HG03442 (cell line): ENCODE measurements around the gene SAG.
"Not testable (repeated sequence)": the region's sequence is repeated elsewhere in the genome, so short reads cannot be mapped to it uniquely, and the experiment has no call there.

Source experiments
- ATAC-seq: cut with Tn5 transposase; IDR thresholded peaks from one replicate; pipeline ENCODE4 v1.9.1; 2021; ENCODE audit warnings: mild to moderate bottlenecking, moderate library complexity; ENCODE audit not compliant: unreplicated experiment

SAG gene

GRCh38 chr2:233328922-233329321, 21.3 kb downstream of the SAG start:
- no peak for ATAC-seq

- no peak for ATAC-seq
Observed at GRCh38 chr2:233329489-233330135, 22.0 kb downstream of the SAG start.

DNA sequence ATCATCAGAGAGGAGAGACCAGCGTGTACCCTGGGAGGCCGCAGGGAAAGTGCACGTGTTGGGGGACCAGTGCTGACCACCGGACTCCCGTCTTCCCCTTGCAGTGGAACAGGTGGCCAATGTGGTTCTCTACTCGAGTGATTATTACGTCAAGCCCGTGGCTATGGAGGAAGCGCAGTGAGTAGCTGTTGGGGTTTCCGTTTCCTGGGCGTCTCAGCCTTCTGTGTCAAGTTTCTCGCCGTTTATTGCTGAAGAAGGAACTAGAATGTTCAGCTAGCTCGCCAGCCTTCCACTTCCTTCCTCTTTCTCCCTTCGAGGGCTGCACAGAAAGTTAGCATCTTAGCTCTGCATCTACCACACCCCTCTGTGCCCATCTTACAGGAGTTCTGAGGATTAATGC, 23.9 kb downstream of the SAG start:
- ATAC-seq, result peak; percentile 78

- no peak for ATAC-seq
Observed at GRCh38 chr2:233332125-233332524, 24.5 kb downstream of the SAG start.

- no peak for ATAC-seq
Observed at GRCh38 chr2:233334915-233335314, 27.3 kb downstream of the SAG start.

- ATAC-seq, result not testable (repeated sequence)
Observed at GRCh38 chr2:233336091-233336490, 28.5 kb downstream of the SAG start.

DNA sequence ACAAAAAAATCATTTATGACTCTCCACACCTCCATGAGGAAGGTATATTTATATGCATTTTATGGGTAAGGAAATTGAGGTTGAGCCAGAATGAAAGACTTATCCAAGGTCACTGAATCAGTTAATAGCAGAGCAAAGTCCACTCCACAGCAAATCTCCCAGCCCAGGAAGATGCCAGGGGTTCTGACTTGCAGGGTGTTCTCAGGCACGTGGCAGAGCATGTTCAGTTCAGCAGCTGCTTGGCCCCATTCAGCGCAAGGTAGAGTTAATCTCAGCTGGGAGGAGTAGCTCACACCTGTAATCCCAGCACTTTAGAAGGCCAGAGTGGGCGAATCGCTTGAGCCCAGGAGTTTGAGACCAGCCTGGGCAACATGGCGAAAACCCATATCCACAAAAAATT, 28.9 kb downstream of the SAG start:
- ATAC-seq, result no peak

DNA sequence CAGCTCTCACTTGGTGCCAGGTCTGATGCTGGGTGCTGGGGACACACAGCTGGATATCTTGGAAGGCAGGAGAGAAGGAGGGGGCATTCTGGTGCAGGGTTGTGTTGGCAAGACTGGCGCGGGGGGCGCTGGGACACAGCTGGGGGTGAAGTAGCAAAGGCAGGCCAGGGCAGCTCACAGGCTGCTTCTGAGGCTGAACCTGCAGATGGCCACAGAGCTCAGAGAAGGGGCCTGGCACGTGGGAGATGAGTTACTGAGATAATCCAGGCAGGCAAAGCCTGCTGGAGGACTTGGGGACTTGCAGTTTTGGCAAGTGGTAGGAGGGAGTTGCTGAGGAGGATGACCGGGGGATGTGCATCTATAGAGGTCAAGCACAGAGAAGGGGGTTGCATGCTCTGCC, 30.4 kb downstream of the SAG start:
- no peak for ATAC-seq

GRCh38 chr2:233338812-233339368, 31.3 kb downstream of the SAG start:
- ATAC-seq, result no peak

GRCh38 chr2:233339427-233339826, 31.8 kb downstream of the SAG start:
- ATAC-seq, result no peak

GRCh38 chr2:233341296-233341695, 33.7 kb downstream of the SAG start:
- ATAC-seq, result no peak

- ATAC-seq, result no peak
Observed at GRCh38 chr2:233342301-233342700, 34.7 kb downstream of the SAG start.

GRCh38 chr2:233343171-233343705, 35.6 kb downstream of the SAG start:
- ATAC-seq, result no peak

DNA sequence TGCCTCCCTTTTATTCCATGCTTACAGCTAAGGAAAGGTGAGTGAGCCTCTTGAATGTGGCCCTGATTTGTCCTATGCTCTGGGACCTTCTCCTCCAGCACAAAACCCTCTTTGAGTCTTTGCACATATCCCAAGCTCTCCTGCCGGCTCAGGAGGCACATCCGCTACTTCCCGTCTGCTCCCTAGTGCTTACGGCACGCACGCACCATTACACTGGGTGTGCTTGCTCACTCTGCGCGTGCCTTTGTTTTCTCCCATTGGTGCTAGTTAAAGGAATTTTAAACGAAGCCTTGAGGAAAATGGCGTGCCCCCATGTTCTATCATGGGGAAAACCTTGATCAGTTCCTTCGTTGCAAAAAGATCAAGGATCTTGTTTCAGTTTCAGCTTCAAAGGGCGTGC, 38.8 kb downstream of the SAG start:
- ATAC-seq, result no peak

DNA sequence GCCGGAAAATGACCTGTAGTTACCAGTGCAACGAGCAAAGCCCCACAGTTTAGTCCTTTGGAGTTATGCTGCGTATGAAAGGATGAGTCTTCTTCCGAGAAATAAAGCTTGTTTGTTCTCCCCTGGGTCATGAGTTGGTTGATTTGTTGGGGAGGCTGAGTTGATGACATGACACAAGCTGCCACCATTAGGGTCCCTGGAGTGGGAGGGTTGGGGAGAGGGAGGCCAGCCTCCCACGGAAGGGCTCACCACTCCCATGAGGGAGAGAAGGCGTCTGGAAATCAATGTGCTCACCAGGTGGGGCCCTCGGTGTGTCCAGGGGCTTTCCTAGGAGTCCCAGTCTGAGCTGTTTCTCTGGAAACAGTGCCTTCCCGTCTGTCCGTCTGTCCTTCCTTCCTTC, 39.3 kb downstream of the SAG start:
- ATAC-seq, result no peak

- ATAC-seq, result peak; percentile 44
Observed at GRCh38 chr2:233349005-233349998, 41.7 kb downstream of the SAG start.

GRCh38 chr2:233350708-233351107, 43.1 kb downstream of the SAG start:
- no peak for ATAC-seq

DNA sequence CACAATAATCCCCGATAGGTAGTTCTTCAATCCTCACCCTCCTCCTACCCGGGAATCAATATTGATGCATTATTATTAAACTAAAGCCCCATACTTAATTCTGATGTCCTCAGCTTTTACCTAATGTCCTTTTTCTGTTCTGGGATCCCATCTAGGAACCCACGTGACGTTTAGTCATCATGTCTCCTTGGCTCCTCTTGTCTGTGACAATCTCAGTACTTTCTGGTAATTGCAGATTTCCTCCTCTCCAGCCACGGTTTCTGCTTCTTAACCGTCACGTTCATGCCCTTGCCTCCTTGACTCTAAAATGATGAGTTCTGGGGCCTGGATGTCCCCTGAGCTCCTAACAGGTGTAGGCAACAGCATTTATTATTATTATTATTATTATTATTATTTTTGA, 43.8 kb downstream of the SAG start:
- no peak for ATAC-seq

GRCh38 chr2:233352141-233352842, 44.7 kb downstream of the SAG start:
- no peak for ATAC-seq

- ATAC-seq, result peak; percentile 3
Observed at GRCh38 chr2:233353101-233353768, 45.6 kb downstream of the SAG start.
